ENCODE results near the gene CSNK1E.

- TF ChIP-seq CTCF (IDR thresholded peaks at IDR 0.05) (no peak), EP300 (IDR thresholded peaks at IDR 0.05) (no peak)
Observed at GRCh38 chr22:38291201-38291777, 25.9 kb downstream of the CSNK1E start.

Data from upper lobe of left lung (tissue), 4 donors.